DMS53 treated with DMSO at 0.1 percent for 48 hours (cell line): ENCODE data around the gene ETNK1.

Experiments
- DNase-seq: peaks from one replicate; lab custom pipeline; 2025; ENCODE audit not compliant: unreplicated experiment; lab: John Stamatoyannopoulos, UW

The ETNK1 gene

GRCh38 chr12:22731236-22731635 lies 106.3 kb downstream of the ETNK1 start:
- DNase-seq = no peak

GRCh38 chr12:22733756-22734155 lies 108.8 kb downstream of the ETNK1 start:
- no peak for DNase-seq

- no peak for DNase-seq
These were observed 114.0 kb downstream of the ETNK1 start for GRCh38 chr12:22738945-22739344.
